Measurements from ENCODE around the gene HEXD. TPM values are rescaled to one million over a fixed set of nuclear protein-coding genes. Genes with fewer than 3 reads are reported as not detected.

HEXD gene
- total and polyA plus RNA-seq, 2 of the 8 experiments (the other 6 are each of a cell fraction or from before 2014, with no cell fraction given), result 20.6 to 21.8 TPM

GRCh38 chr17:82388223-82388921, 29.8 kb upstream of the HEXD start (continued):
- TF ChIP-seq CHD7 (IDR thresholded peaks at IDR 0.05; ENCODE audit: insufficient replicate concordance, low read length) (no peak), TCF12 (IDR thresholded peaks at IDR 0.05; ENCODE audit: low read depth, low read length) (no peak), JUND (IDR thresholded peaks at IDR 0.05; ENCODE audit: low read length) (no peak), BRCA1 (IDR thresholded peaks at IDR 0.05; ENCODE audit: low read depth, low read length) (no peak), MAFK (IDR thresholded peaks at IDR 0.05; ENCODE audit: low read depth, low read length) (no peak), CEBPB (IDR thresholded peaks at IDR 0.05; ENCODE audit: low read depth, low read length) (no peak), CTCF (IDR thresholded peaks at IDR 0.05; ENCODE audit: control extremely low read depth in 1 of 3, insufficient read depth in 1 of 3, low read depth in 1 of 3, low read length in 3 of 3) (no peak)
